Mucosa of rectum (tissue), 2 donors: ENCODE measurements around the gene CDH6.

Experiments
- H3K27ac ChIP-seq, 2 donors: one replicate each; pipeline ENCODE4 v1.7.0; 2013; ENCODE audit warnings: inconsistent platforms in 2 of 2, low read depth in 2 of 2, low read length in 2 of 2
- H3K27me3 ChIP-seq, 2 donors: one replicate each; pipeline ENCODE4 v1.7.0; 2013; ENCODE audit warnings: low read length in 2 of 2; ENCODE audit not compliant: control insufficient read depth in 2 of 2, insufficient read depth in 2 of 2
- H3K36me3 ChIP-seq, 2 donors: one replicate each; pipeline ENCODE4 v1.7.0; 2013; ENCODE audit warnings: low read length in 2 of 2; ENCODE audit not compliant: control insufficient read depth in 2 of 2, insufficient read depth in 2 of 2
- H3K4me1 ChIP-seq, 2 donors: one replicate each; pipeline ENCODE4 v1.7.0; 2013; ENCODE audit warnings: low read length in 2 of 2, mild to moderate bottlenecking in 1 of 2; ENCODE audit not compliant: control insufficient read depth in 2 of 2, insufficient read depth in 2 of 2
- H3K4me3 ChIP-seq, 2 donors: one replicate each; pipeline ENCODE4 v1.7.0; 2013; ENCODE audit warnings: low read length in 2 of 2
- H3K9ac ChIP-seq, 2 donors: one replicate each; pipeline ENCODE4 v1.7.0; 2013; ENCODE audit warnings: low read length in 2 of 2, low read depth in 1 of 2, mild to moderate bottlenecking in 1 of 2
- H3K9me3 ChIP-seq, 2 donors: one replicate each; pipeline ENCODE4 v1.7.0; 2013; ENCODE audit warnings: low read length in 2 of 2; ENCODE audit not compliant: control insufficient read depth in 2 of 2
- donor health status: healthy.
- donor health status: Normal muscosa, but diverticular disease.

CDH6 gene

DNA sequence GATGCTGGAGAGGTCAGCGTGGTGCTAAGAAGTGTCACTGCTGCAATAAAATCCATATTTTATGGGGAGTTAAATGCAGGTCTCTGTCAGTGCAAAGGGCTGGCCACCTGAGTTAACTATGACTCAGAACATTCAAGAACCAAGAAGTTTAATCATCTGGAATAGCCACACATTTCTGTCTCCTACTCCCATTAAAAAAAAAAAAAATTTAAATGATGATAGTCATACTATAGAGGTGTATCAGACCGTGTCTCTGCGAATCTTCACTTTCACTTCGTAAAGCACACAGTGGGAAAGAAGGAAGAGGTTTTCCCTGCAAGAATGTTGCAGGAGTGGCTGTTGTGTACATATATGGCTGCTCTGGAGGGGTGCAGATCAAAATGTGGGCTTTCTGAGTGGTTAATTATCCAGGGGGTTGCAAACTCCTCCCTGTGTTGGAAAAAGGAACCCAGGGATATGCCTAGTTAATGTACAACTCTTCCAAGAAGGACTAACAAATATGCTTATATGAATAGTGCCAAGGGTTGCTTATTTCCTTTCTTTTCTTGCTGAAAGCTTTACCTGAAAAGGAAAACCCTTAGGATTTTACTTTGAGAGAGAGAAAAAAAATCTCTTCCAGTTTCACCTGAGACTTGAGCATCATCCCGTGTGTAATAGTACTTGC is 1.5 kb downstream of the CDH6 start:
- Histone ChIP-seq H3K27ac (no peak overlapping the region), H3K9me3 (no peaks in the 10 kb centered on the region), H3K4me1 (peaks cover 4% of the 10 kb centered on the region in 2 donors), H3K36me3 (no peaks in the 10 kb centered on the region), H3K9ac (no peak overlapping the region), H3K4me3 (peak overlapping the region; percentile 50 to 64), H3K27me3 (peaks cover 20 to 26% of the 10 kb centered on the region in 2 donors)

GRCh38 chr5:31196309-31196708 is 2.8 kb downstream of the CDH6 start:
- H3K4me1 ChIP-seq: peaks cover 4% of the 10 kb centered on the region in 2 donors
- no peak overlapping the region for H3K4me3 ChIP-seq
- H3K9me3 ChIP-seq: no peaks in the 10 kb centered on the region
- H3K9ac ChIP-seq: no peak overlapping the region
- H3K36me3 ChIP-seq: no peaks in the 10 kb centered on the region
- H3K27ac ChIP-seq: no peak overlapping the region
- peaks cover 20 to 26% of the 10 kb centered on the region in 2 donors for H3K27me3 ChIP-seq

GRCh38 chr5:31197183-31197582 is 3.7 kb downstream of the CDH6 start:
- Histone ChIP-seq H3K4me3 (no peak overlapping the region), H3K27me3 (peaks cover 20 to 24% of the 10 kb centered on the region in 2 donors), H3K4me1 (peaks cover 4% of the 10 kb centered on the region in 2 donors), H3K9me3 (no peaks in the 10 kb centered on the region), H3K27ac (no peak overlapping the region), H3K9ac (no peak overlapping the region), H3K36me3 (no peaks in the 10 kb centered on the region)

DNA sequence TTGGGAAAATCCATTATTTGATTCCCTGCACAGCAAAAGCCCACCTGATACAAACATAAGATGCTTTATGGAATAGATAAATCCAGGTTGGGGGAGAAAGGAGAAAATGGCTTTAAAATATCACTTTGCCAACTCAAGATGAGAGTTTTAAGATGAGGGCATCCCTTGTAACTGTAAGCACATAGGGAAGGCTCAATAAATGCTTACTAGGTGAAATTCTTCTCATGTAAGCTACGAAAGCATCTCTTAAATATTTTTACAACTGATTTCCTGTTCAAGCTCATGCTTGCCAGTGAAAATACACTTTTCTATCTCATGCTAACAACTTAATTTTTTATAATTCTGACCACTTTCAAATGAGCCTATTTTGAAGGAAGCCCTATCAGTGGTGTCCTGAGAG is 11.5 kb downstream of the CDH6 start:
- Histone ChIP-seq H3K9ac (no peak overlapping the region), H3K27me3 (no peaks in the 10 kb centered on the region), H3K27ac (no peak overlapping the region), H3K4me3 (no peak overlapping the region), H3K36me3 (no peaks in the 10 kb centered on the region), H3K4me1 (no peaks in the 10 kb centered on the region), H3K9me3 (no peaks in the 10 kb centered on the region)

- Histone ChIP-seq H3K9ac (no peak overlapping the region), H3K27ac (no peak overlapping the region), H3K9me3 (no peaks in the 10 kb centered on the region), H3K4me1 (no peaks in the 10 kb centered on the region), H3K27me3 (no peaks in the 10 kb centered on the region), H3K4me3 (no peak overlapping the region), H3K36me3 (no peaks in the 10 kb centered on the region)
Observed at GRCh38 chr5:31208043-31208442, 14.6 kb downstream of the CDH6 start.

- no peaks in the 10 kb centered on the region for H3K4me1 ChIP-seq
- no peaks in the 10 kb centered on the region for H3K9me3 ChIP-seq
- H3K27ac ChIP-seq: no peak overlapping the region
- H3K27me3 ChIP-seq: no peaks in the 10 kb centered on the region
- no peaks in the 10 kb centered on the region for H3K36me3 ChIP-seq
- no peak overlapping the region for H3K4me3 ChIP-seq
- no peak overlapping the region for H3K9ac ChIP-seq
Observed at GRCh38 chr5:31209334-31209733, 15.8 kb downstream of the CDH6 start.

- H3K27me3 ChIP-seq: no peaks in the 10 kb centered on the region
- no peak overlapping the region for H3K27ac ChIP-seq
- H3K4me3 ChIP-seq: no peak overlapping the region
- no peaks in the 10 kb centered on the region for H3K36me3 ChIP-seq
- H3K9me3 ChIP-seq: no peaks in the 10 kb centered on the region
- no peak overlapping the region for H3K9ac ChIP-seq
- H3K4me1 ChIP-seq: no peaks in the 10 kb centered on the region
Observed at GRCh38 chr5:31211098-31211497, 17.6 kb downstream of the CDH6 start.

DNA sequence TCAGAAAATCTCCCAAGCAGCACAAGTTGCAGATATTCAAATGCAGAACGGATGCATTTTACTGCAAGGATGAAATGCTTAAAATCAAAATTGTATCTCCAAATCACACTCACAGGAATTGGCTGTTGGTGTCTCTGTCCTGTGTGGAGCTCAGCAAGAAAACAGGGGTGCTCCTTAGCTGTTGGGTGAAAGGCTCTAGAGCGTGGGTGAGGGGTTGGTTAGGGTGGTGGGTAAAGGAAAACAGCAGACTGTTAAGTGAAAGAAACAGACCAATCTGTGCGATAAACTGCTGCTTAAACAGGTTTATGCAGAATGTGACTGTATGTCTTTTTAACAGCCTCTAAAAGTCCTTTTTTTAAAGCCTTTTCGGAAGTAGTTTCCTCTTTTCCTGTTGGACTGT is 19.8 kb downstream of the CDH6 start:
- H3K4me1 ChIP-seq: no peaks in the 10 kb centered on the region
- no peaks in the 10 kb centered on the region for H3K36me3 ChIP-seq
- no peaks in the 10 kb centered on the region for H3K9me3 ChIP-seq
- H3K27me3 ChIP-seq: no peaks in the 10 kb centered on the region
- H3K4me3 ChIP-seq: no peak overlapping the region
- no peak overlapping the region for H3K9ac ChIP-seq
- H3K27ac ChIP-seq: no peak overlapping the region

GRCh38 chr5:31213705-31214121 is 20.2 kb downstream of the CDH6 start:
- no peaks in the 10 kb centered on the region for H3K9me3 ChIP-seq
- H3K4me1 ChIP-seq: peaks cover 0 to 2% of the 10 kb centered on the region in 2 donors
- no peaks in the 10 kb centered on the region for H3K36me3 ChIP-seq
- no peaks in the 10 kb centered on the region for H3K27me3 ChIP-seq
- H3K27ac ChIP-seq: no peak overlapping the region
- H3K9ac ChIP-seq: no peak overlapping the region
- no peak overlapping the region for H3K4me3 ChIP-seq

GRCh38 chr5:31214229-31214628 is 20.7 kb downstream of the CDH6 start:
- H3K4me3 ChIP-seq: no peak overlapping the region
- no peak overlapping the region for H3K27ac ChIP-seq
- H3K9ac ChIP-seq: no peak overlapping the region
- no peaks in the 10 kb centered on the region for H3K27me3 ChIP-seq
- H3K4me1 ChIP-seq: peaks cover 0 to 2% of the 10 kb centered on the region in 2 donors
- no peaks in the 10 kb centered on the region for H3K36me3 ChIP-seq
- H3K9me3 ChIP-seq: no peaks in the 10 kb centered on the region
